Measurements from ENCODE around the gene PRAMEF13.
"Not testable (repeated sequence)": the region's sequence is repeated elsewhere in the genome, so short reads cannot be mapped to it uniquely, and the experiment has no call there.

Gene PRAMEF13

DNA sequence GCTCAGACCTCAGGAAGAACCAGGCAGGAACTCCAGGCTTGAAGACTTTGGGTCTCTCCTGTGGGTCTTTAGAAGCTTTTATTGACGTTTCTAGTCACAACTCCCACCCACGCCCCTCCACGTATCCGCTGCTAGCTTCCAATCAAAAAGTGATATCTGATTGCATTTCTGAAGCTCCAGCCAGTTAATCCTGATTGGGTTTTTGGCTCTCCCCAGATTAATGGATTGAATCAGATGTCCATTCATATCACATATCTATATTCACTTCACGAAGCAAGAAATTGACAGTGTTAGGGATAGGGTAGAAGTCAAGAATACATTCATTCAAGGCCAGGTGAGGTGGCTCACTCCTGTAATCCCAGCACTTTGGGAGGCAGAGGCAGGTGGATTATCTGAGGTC lies 45.3 kb downstream of the PRAMEF13 start, which contains the start of gene PRAMEF26:
Gene PRAMEF26 (minus strand): TSS at position 101 of the 400 bp plus-strand sequence. CDS start 2,914 bp downstream, outside the sequence.
- DNase-seq: not testable (repeated sequence)
